Measurements from ENCODE around the gene CTRB2. TPM values are rescaled to one million over a fixed set of nuclear protein-coding genes. Genes with fewer than 3 reads are reported as not detected.

Gene CTRB2
- total and polyA plus RNA-seq, 4 donors, result 0.09 to 0.33 TPM; not detected in 2

DNA sequence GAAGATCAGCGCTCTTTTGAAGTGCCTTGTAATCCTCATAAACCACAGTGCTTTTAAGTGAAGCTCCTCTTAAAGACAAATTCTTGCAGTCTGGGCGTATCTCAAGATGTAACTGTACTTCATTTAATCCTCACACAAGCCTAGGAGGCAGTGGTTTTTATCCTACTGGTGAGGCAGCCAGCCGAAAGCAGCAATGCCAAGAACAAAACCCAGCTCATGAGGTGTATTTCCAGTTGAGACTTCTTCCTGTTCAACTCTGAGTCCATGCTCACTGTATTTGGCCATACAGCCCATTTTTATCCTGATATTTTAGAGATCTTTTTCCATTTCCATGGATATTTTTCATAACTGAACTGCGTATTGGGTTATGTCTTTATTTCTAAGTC is 13.7 kb downstream of the CTRB2 start:
- Histone ChIP-seq H3K36me3 (ENCODE audit: control insufficient read depth in 4 of 4, insufficient read depth in 3 of 4, low read depth in 1 of 4, low read length in 3 of 4) (no peaks in the 10 kb centered on the region), H3K9ac (ENCODE audit: low read depth in 1 of 2, low read length in 2 of 2) (no peak overlapping the region), H3K27ac (ENCODE audit: low read depth in 1 of 2, low read length in 2 of 2) (no peak overlapping the region), H3K4me1 (ENCODE audit: control insufficient read depth in 4 of 4, insufficient read depth in 4 of 4, low read length in 3 of 4) (no peaks in the 10 kb centered on the region), H3K27me3 (ENCODE audit: control insufficient read depth in 4 of 4, insufficient read depth in 4 of 4, low read length in 3 of 4) (peaks cover 0 to 4% (median 0%) of the 10 kb centered on the region in 4 donors), H3K4me3 (ENCODE audit: low read depth in 1 of 3, low read length in 3 of 3) (no peak overlapping the region), H3K9me3 (ENCODE audit: control insufficient read depth in 4 of 4, low read length in 3 of 4) (no peaks in the 10 kb centered on the region)
- DNase-seq (ENCODE audit: low spot score), result no peak
- 92% methylated on average over 4 of the region's 4 CpGs for WGBS
- no peak for TF ChIP-seq HNF4A (conservative IDR thresholded peaks at IDR 0.05)
- TF ChIP-seq FOXA2 (IDR thresholded peaks at IDR 0.05), result no peak

DNA sequence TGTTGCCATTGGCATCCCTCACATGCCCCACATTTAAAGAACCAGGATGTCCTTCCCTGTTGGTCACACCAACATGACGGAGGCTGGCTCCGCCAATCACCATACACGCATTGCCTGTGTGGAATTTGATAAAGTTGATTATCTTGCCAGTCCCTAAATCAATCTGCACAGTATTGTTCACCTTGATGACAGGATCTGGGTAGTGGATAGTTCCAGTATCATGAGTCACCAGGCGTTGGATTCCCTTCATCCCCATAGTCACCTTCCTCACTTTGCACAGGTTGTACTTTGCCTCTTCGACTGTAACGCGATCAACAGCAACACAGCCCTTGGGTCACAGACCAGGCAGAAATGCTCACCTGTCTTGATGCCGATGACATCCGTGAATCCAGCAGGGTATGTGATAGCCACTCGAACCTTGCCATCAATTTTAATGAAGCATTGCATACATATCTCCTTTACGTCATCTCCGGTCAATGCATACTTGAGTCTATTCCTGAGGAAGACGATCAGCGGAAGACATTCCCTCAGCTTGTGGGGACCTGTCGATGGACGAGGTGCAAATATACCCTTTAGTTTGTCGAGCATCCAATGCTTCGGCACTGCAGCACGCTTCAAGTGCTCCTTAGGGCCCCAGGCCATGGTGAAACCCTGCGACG is 14.2 kb downstream of the CTRB2 start:
- Histone ChIP-seq H3K36me3 (ENCODE audit: control insufficient read depth in 4 of 4, insufficient read depth in 3 of 4, low read depth in 1 of 4, low read length in 3 of 4) (no peaks in the 10 kb centered on the region), H3K4me3 (ENCODE audit: low read depth in 1 of 3, low read length in 3 of 3) (no peak overlapping the region), H3K4me1 (ENCODE audit: control insufficient read depth in 4 of 4, insufficient read depth in 4 of 4, low read length in 3 of 4) (no peaks in the 10 kb centered on the region), H3K27me3 (ENCODE audit: control insufficient read depth in 4 of 4, insufficient read depth in 4 of 4, low read length in 3 of 4) (peaks cover 0 to 4% (median 0%) of the 10 kb centered on the region in 4 donors), H3K9ac (ENCODE audit: low read depth in 1 of 2, low read length in 2 of 2) (no peak overlapping the region), H3K9me3 (ENCODE audit: control insufficient read depth in 4 of 4, low read length in 3 of 4) (no peaks in the 10 kb centered on the region), H3K27ac (ENCODE audit: low read depth in 1 of 2, low read length in 2 of 2) (no peak overlapping the region)
- TF ChIP-seq RAD21 (IDR thresholded peaks at IDR 0.05) (no peak), HNF4A (conservative IDR thresholded peaks at IDR 0.05) (no peak), FOXA1 (IDR thresholded peaks at IDR 0.05) (no peak)
- WGBS, result 93% methylated on average over 21 of the region's 21 CpGs
- DNase-seq (ENCODE audit: low spot score), result no peak

DNA sequence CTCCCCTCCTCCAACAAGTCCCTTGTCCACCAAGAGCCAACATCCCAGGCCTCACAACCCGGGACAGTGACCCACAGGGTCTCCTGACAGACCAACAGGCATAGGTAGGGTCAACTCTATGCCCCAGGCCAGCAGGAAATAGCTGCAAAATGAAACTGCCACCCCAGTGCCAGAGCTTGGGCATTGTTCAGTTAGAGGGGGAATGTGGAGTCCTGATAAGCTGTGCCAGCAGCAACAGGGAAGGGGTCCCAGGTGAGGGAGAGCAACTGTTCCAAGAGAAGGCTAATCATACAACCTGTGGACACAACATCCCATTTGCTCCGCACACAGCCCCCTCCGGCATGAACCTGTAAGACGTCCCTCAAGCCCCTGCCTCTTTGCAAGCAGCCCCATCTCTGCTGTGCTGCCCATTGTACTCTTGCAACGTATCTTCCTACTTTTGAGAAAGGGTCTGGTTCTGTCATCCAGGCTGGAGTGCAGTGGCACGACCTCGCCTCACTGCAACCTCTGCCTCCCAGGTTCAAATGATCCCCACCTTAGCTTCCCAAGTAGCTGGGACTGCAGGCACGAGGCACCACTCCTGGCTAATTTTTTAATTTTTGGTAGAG is 17.2 kb downstream of the CTRB2 start:
- TF ChIP-seq MAX (IDR thresholded peaks at IDR 0.05), result no peak
- no peak for TF ChIP-seq RAD21 (IDR thresholded peaks at IDR 0.05)
- no peak for TF ChIP-seq JUND (IDR thresholded peaks at IDR 0.05)
- no peak for TF ChIP-seq ZBTB33 (IDR thresholded peaks at IDR 0.05)
- TF ChIP-seq FOXA1 (IDR thresholded peaks at IDR 0.05), result no peak
- TF ChIP-seq TAF1 (conservative IDR thresholded peaks at IDR 0.05), result no peak
- TF ChIP-seq NR2F2 (IDR thresholded peaks at IDR 0.05), result no peak
- Histone ChIP-seq H3K9ac (ENCODE audit: low read depth in 1 of 2, low read length in 2 of 2) (no peak overlapping the region), H3K27me3 (ENCODE audit: control insufficient read depth in 4 of 4, insufficient read depth in 4 of 4, low read length in 3 of 4) (no peaks in the 10 kb centered on the region), H3K27ac (ENCODE audit: low read depth in 1 of 2, low read length in 2 of 2) (no peak overlapping the region), H3K9me3 (ENCODE audit: control insufficient read depth in 4 of 4, low read length in 3 of 4) (no peaks in the 10 kb centered on the region), H3K36me3 (ENCODE audit: control insufficient read depth in 4 of 4, insufficient read depth in 3 of 4, low read depth in 1 of 4, low read length in 3 of 4) (no peaks in the 10 kb centered on the region), H3K4me3 (ENCODE audit: low read depth in 1 of 3, low read length in 3 of 3) (no peak overlapping the region), H3K4me1 (ENCODE audit: control insufficient read depth in 4 of 4, insufficient read depth in 4 of 4, low read length in 3 of 4) (no peaks in the 10 kb centered on the region)
- no peak for DNase-seq (ENCODE audit: low spot score)
- WGBS, result 80% methylated on average over 8 of the region's 8 CpGs

GRCh38 chr16:75188832-75189477 is 18.0 kb downstream of the CTRB2 start:
- DNase-seq (ENCODE audit: low spot score), result no peak
- Histone ChIP-seq H3K9ac (ENCODE audit: low read depth in 1 of 2, low read length in 2 of 2) (no peak overlapping the region), H3K36me3 (ENCODE audit: control insufficient read depth in 4 of 4, insufficient read depth in 3 of 4, low read depth in 1 of 4, low read length in 3 of 4) (no peaks in the 10 kb centered on the region), H3K4me3 (ENCODE audit: low read depth in 1 of 3, low read length in 3 of 3) (no peak overlapping the region), H3K27me3 (ENCODE audit: control insufficient read depth in 4 of 4, insufficient read depth in 4 of 4, low read length in 3 of 4) (no peaks in the 10 kb centered on the region), H3K4me1 (ENCODE audit: control insufficient read depth in 4 of 4, insufficient read depth in 4 of 4, low read length in 3 of 4) (no peaks in the 10 kb centered on the region), H3K27ac (ENCODE audit: low read depth in 1 of 2, low read length in 2 of 2) (no peak overlapping the region), H3K9me3 (ENCODE audit: control insufficient read depth in 4 of 4, low read length in 3 of 4) (no peaks in the 10 kb centered on the region)
- WGBS, result 87% methylated on average over 14 of the region's 14 CpGs
- TF ChIP-seq RAD21 (IDR thresholded peaks at IDR 0.05) (no peak), YY1 (IDR thresholded peaks at IDR 0.05) (no peak), FOXA1 (IDR thresholded peaks at IDR 0.05) (no peak), FOXA2 (IDR thresholded peaks at IDR 0.05) (no peak), ATF3 (IDR thresholded peaks at IDR 0.05) (no peak), ZBTB33 (IDR thresholded peaks at IDR 0.05) (no peak), NR2F2 (IDR thresholded peaks at IDR 0.05) (no peak), HNF4G (IDR thresholded peaks at IDR 0.05) (no peak), MAX (IDR thresholded peaks at IDR 0.05) (no peak), RXRA (IDR thresholded peaks at IDR 0.05) (no peak), GABPA (IDR thresholded peaks at IDR 0.05 in 1 of 2, conservative IDR thresholded peaks at IDR 0.05 in 1 of 2) (no peak), HNF4A (conservative IDR thresholded peaks at IDR 0.05) (no peak), JUND (IDR thresholded peaks at IDR 0.05) (no peak), EGR1 (IDR thresholded peaks at IDR 0.05; ENCODE audit: low read depth in 2 of 2) (no peak)

Measured in liver (tissue), 9 donors.